HEK293 (cell line): Measurements from ENCODE around the gene VEGFA.

Experiments used
- CTCF ChIA-PET: fragments of 350-600 bp; formaldehyde crosslinking; extraction: SDS; loops from one replicate; lab custom pipeline; 2021; ENCODE audit warnings: antibody characterized with exemption; lab: Yijun Ruan, JAX
- POLR2A ChIA-PET: fragments of 300-600 bp; formaldehyde crosslinking; extraction: SDS; loops from one replicate; lab custom pipeline; 2020; ENCODE audit warnings: antibody characterized with exemption, inconsistent platforms; lab: Yijun Ruan, JAX
- H3K27ac ChIP-seq: fragments of 200-500 bp; sonication (Bioruptor generic); 2 replicates; pipeline ENCODE4 v1.5.1; 2014; ENCODE audit warnings: low read depth, low read length, control low read depth, inconsistent platforms; ENCODE audit errors: extremely low read depth
- H3K36me3 ChIP-seq, 2 experiments: fragments of 200-500 bp in 1 of 2; sonication (Bioruptor generic) in 1 of 2; 1 replicate in 1 of 2; 2 replicates in 1 of 2; pipeline ENCODE4 v1.5.1; 2014 to 2017; ENCODE audit warnings: inconsistent platforms in 2 of 2, low read length in 2 of 2; ENCODE audit not compliant: control insufficient read depth in 2 of 2, insufficient read depth in 1 of 2
- H3K4me1 ChIP-seq: fragments of 200-500 bp; sonication (Bioruptor generic); 2 replicates; pipeline ENCODE4 v1.5.1; 2014; ENCODE audit warnings: mild to moderate bottlenecking, low read length, inconsistent platforms; ENCODE audit not compliant: control insufficient read depth, insufficient read depth
- H3K4me3 ChIP-seq: 2 replicates; pipeline ENCODE4 v1.5.1; 2011; ENCODE audit warnings: low read depth, mild to moderate bottlenecking, control low read depth, low read length, moderate library complexity
- H3K9me3 ChIP-seq: fragments of 200-500 bp; sonication (Bioruptor generic); 2 replicates; pipeline ENCODE4 v1.5.1; 2014; ENCODE audit warnings: low read depth, low read length, inconsistent platforms; ENCODE audit not compliant: control insufficient read depth, insufficient read depth
- HIC1 ChIP-seq: fragments of 450-650 bp; formaldehyde crosslinking; IDR thresholded peaks from 2 replicates; pipeline ENCODE4 v1.5.1; 2016; ENCODE audit warnings: missing biosample characterization, missing genetic modification characterization
- HOXD13 ChIP-seq: sonication (generic); formaldehyde crosslinking; IDR thresholded peaks from 2 replicates; pipeline ENCODE4 v1.8.0; 2022; ENCODE audit warnings: missing genetic modification reagents, borderline replicate concordance
- ZBTB17 ChIP-seq: fragments of 450-650 bp; formaldehyde crosslinking; IDR thresholded peaks from 2 replicates; pipeline ENCODE4 v1.5.1; 2016; ENCODE audit warnings: missing biosample characterization, missing genetic modification characterization
- ZNF10 ChIP-seq: fragments of 450-650 bp; formaldehyde crosslinking; IDR thresholded peaks from 2 replicates; pipeline ENCODE4 v1.5.1; 2017; ENCODE audit warnings: missing biosample characterization, missing genetic modification characterization
- ZNF221 ChIP-seq: fragments of 450-650 bp; formaldehyde crosslinking; IDR thresholded peaks from 2 replicates; pipeline ENCODE4 v1.5.1; 2017; ENCODE audit warnings: missing biosample characterization, missing genetic modification characterization, borderline replicate concordance
- ZNF311 ChIP-seq: fragments of 450-650 bp; formaldehyde crosslinking; IDR thresholded peaks from 2 replicates; pipeline ENCODE4 v1.5.1; 2017; ENCODE audit warnings: missing biosample characterization, missing genetic modification characterization, borderline replicate concordance
- ZNF341 ChIP-seq: fragments of 450-650 bp; formaldehyde crosslinking; IDR thresholded peaks from 2 replicates; pipeline ENCODE4; 2016; ENCODE audit warnings: low read depth, missing biosample characterization, missing genetic modification characterization
- ZNF488 ChIP-seq: fragments of 450-650 bp; formaldehyde crosslinking; IDR thresholded peaks from 2 replicates; pipeline ENCODE4 v1.5.1; 2016; ENCODE audit warnings: missing biosample characterization, missing genetic modification characterization
- ZNF600 ChIP-seq: fragments of 450-650 bp; formaldehyde crosslinking; IDR thresholded peaks from 2 replicates; pipeline ENCODE4 v1.5.1; 2016; ENCODE audit warnings: missing biosample characterization, missing genetic modification characterization
- ZNF639 ChIP-seq: fragments of 450-650 bp; formaldehyde crosslinking; IDR thresholded peaks from 2 replicates; pipeline ENCODE4 v1.5.1; 2016; ENCODE audit warnings: missing biosample characterization, missing genetic modification characterization
- ZXDB ChIP-seq: fragments of 450-650 bp; formaldehyde crosslinking; IDR thresholded peaks from 2 replicates; pipeline ENCODE4 v1.5.1; 2016; ENCODE audit warnings: missing biosample characterization, missing genetic modification characterization

Gene VEGFA

GRCh38 chr6:43831191-43831590, 61.2 kb downstream of the VEGFA start:
- CTCF ChIA-PET, result interaction anchor here (0.6 to 2.5 kb wide), 2 partner anchors 12 to 57 kb away, joined by 3 to 15 read pairs; no protein-coding TSS in a partner anchor
- Histone ChIP-seq H3K9me3 (no peaks in the 10 kb centered on the region), H3K27ac (no peak overlapping the region), H3K4me3 (no peak overlapping the region), H3K36me3 (no peaks in the 10 kb centered on the region), H3K4me1 (no peaks in the 10 kb centered on the region)
- TF ChIP-seq ZNF311 (tag by site-specific recombination) (no peak), ZNF221 (tag by site-specific recombination) (no peak), ZNF488 (tag by site-specific recombination) (no peak), ZNF341 (tag by site-specific recombination) (0 out of 2 replicates have a peak, but pooled peaks have one; percentile 10), ZBTB17 (tag by site-specific recombination) (0 out of 2 replicates have a peak, but pooled peaks have one; percentile 22), HIC1 (no peak), ZNF600 (0 out of 2 replicates have a peak, but pooled peaks have one; percentile 33), ZNF639 (tag by site-specific recombination) (no peak)
- POLR2A ChIA-PET, result interaction anchor here (1.6 kb wide), 1 partner anchor 61 kb away, joined by 3 read pairs; the partner anchor contains the start of gene VEGFA

- H3K4me3 ChIP-seq, result no peak overlapping the region
- no peak overlapping the region for H3K27ac ChIP-seq
- POLR2A ChIA-PET, result no interaction called here
- H3K36me3 ChIP-seq, result no peaks in the 10 kb centered on the region
- CTCF ChIA-PET, result interaction anchor here (0.6 to 2.5 kb wide), 7 partner anchors 10 to 246 kb away, joined by 3 to 15 read pairs (median 4); no protein-coding TSS in a partner anchor
- no peaks in the 10 kb centered on the region for H3K9me3 ChIP-seq
- no peaks in the 10 kb centered on the region for H3K4me1 ChIP-seq
- no peak for TF ChIP-seq ZXDB (tag by site-specific recombination)
- TF ChIP-seq ZBTB17 (tag by site-specific recombination), result peak; percentile 33; the same call in 1 of the 2 replicates
- TF ChIP-seq, all 188 proteins: peak for 1
Measured at GRCh38 chr6:43833223-43833995, 63.4 kb downstream of the VEGFA start.

- Histone ChIP-seq H3K9me3 (no peaks in the 10 kb centered on the region), H3K4me1 (no peaks in the 10 kb centered on the region), H3K4me3 (no peak overlapping the region), H3K36me3 (no peaks in the 10 kb centered on the region), H3K27ac (no peak overlapping the region)
- TF ChIP-seq ZNF10 (tag by site-specific recombination) (0 out of 2 replicates have a peak, but pooled peaks have one; percentile 35), HOXD13 (CRISPR knock-in tag) (no peak)
- POLR2A ChIA-PET, result no interaction called here
- CTCF ChIA-PET, result interaction anchor here (0.9 kb wide), 3 partner anchors 17 to 241 kb away, joined by 3 to 4 read pairs (median 4); no protein-coding TSS in a partner anchor
Measured at GRCh38 chr6:43833996-43834390, 64.0 kb downstream of the VEGFA start.
